C4-2B (cell line): ENCODE results near the gene ADAMTS1.
A peak's percentile ranks its signal among the peaks of the same experiment; 100 is the strongest.

ENCODE experiments used
- H3K27ac ChIP-seq: fragments of 450-650 bp; 2 replicates; pipeline ENCODE4 v1.5.1; 2017
- CTCF ChIP-seq: fragments of 450-650 bp; conservative IDR thresholded peaks from 2 replicates; pipeline ENCODE4 v1.5.1; 2017; ENCODE audit warnings: mild to moderate bottlenecking
- ZFX ChIP-seq: fragments of 450-650 bp; IDR thresholded peaks from 2 replicates; pipeline ENCODE4 v1.6.1; 2017

Gene ADAMTS1

GRCh38 chr21:26844258-26845065 is 747 bp downstream of the ADAMTS1 start:
- peak overlapping the region; percentile 99 for H3K27ac ChIP-seq
- TF ChIP-seq CTCF (peak; percentile 30; the same call in 1 of the 2 replicates), ZFX (peak; percentile 31)

GRCh38 chr21:26843933-26844257 is 1.3 kb downstream of the ADAMTS1 start:
- peak overlapping the region; percentile 99 for H3K27ac ChIP-seq
- TF ChIP-seq ZFX (no peak), CTCF (0 out of 2 replicates have a peak, but pooled peaks have one; percentile 6)

- H3K27ac ChIP-seq: peak overlapping the region; percentile 99
- no peak for TF ChIP-seq ZFX
- TF ChIP-seq CTCF: peak; percentile 23
Measured at GRCh38 chr21:26842974-26843932, 2.0 kb downstream of the ADAMTS1 start.

GRCh38 chr21:26842300-26842699 is 2.9 kb downstream of the ADAMTS1 start:
- peak overlapping the region; percentile 99 for H3K27ac ChIP-seq
- TF ChIP-seq ZFX (no peak), CTCF (no peak)

- peak overlapping the region; percentile 13; the same call in 1 of the 2 replicates for H3K27ac ChIP-seq
- TF ChIP-seq CTCF (peak; percentile 16; the same call in 1 of the 2 replicates), ZFX (no peak)
Measured at GRCh38 chr21:26840912-26841311, 4.3 kb downstream of the ADAMTS1 start.

- TF ChIP-seq ZFX (no peak), CTCF (no peak)
- no peak overlapping the region for H3K27ac ChIP-seq
Measured at GRCh38 chr21:26840201-26840600, 5.0 kb downstream of the ADAMTS1 start.

GRCh38 chr21:26837539-26837938 is 7.7 kb downstream of the ADAMTS1 start:
- TF ChIP-seq ZFX: no peak
- TF ChIP-seq CTCF: no peak
- H3K27ac ChIP-seq: no peak overlapping the region
